Jurkat, Clone E6-1 (cell line): ENCODE data around the gene PREPL.
"Not testable (repeated sequence)": the region's sequence is repeated elsewhere in the genome, so short reads cannot be mapped to it uniquely, and the experiment has no call there.

Experiments used
- DNase-seq: peaks from one replicate; pipeline ENCODE4 v3.0.0-alpha.2; 2011; ENCODE audit warnings: low read depth, low spot score
- H3K4me3 ChIP-seq: 2 replicates; pipeline ENCODE4 v1.5.1; 2011; ENCODE audit warnings: mild to moderate bottlenecking, low read length, control low read depth, moderate library complexity

The PREPL gene

GRCh38 chr2:44303766-44304165 is 57.5 kb downstream of the PREPL start:
- DNase-seq, H3K4me3 ChIP-seq: not testable (repeated sequence)

DNA sequence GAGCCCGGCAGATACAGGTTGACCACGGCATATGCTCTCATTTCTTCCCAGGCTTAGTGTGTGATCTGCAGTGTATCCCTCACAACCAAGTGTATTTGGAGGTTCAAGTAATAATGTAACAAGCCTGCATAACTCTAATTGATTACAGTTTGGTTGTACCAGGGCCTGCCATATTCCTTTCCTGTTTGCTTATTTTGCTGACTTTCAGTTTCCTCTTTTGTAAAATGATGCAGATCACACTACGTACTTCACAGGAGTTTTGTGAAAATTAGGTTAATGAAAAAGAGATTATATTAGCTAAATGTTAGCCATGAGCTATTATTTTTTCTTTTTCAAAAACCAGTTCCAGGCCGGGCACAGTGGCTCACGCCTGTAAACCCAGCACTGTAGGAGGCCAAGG is 60.2 kb downstream of the PREPL start:
- no peak for DNase-seq
- no peak overlapping the region for H3K4me3 ChIP-seq

GRCh38 chr2:44299635-44300034 is 61.7 kb downstream of the PREPL start:
- H3K4me3 ChIP-seq = no peak overlapping the region
- no peak for DNase-seq

GRCh38 chr2:44297431-44297830 is 63.9 kb downstream of the PREPL start:
- no peak overlapping the region for H3K4me3 ChIP-seq
- DNase-seq = no peak

DNA sequence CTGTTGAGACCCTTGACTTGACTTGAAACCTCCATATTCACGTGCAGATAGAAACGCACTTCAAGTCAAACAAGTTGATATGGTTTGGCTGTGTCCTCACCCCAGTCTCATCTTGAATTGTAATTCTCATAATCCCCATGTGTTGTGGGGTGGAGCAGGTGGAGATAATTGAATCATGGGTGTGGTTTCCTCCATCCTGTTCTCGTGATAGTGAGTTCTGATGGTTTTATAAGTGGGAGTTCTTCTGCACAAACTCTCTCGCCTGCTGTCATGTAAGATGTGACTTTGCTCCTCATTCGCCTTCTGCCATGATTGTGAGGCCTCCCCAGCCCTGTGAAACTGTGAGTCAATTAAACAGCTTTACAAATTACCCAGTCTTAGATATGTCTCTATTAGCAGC is 64.6 kb downstream of the PREPL start:
- no peak overlapping the region for H3K4me3 ChIP-seq
- DNase-seq = peak; percentile 8

DNA sequence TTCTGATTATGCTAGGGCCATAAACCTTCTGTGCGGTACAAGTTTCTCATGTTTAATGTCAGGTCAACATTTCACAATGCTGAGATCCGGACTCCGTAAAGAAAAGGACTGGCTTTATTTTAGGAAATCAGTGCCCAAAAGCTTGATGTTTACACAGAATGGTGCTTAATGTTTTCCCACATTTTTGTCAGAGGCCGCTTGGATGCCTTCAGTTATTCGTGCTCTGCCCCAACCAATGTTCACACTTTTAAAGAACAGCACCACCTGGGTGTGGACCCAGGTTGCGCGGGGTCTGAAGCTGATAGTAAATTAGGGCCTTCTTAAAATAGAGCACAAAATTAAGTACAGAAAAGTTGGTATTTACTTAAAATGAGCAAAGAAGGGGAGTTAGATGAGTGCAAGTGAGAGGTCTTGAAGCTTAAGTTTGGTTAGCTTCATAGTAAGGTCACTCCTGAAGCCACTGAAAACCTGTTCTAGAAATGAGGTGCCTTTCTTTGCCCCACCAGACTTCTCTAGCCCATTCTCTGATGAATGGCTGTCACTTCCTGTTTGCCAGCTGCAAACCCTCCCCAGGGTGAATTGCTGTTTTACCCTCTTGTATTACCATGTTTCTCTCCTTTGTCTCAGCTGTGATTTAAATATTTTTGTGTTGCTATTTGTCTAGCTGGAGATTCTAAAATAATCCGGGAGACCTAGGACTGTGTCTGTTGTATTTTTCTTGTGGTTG is 65.5 kb downstream of the PREPL start:
- no peak for DNase-seq
- H3K4me3 ChIP-seq = no peak overlapping the region

GRCh38 chr2:44295113-44295512 is 66.2 kb downstream of the PREPL start:
- no peak overlapping the region for H3K4me3 ChIP-seq
- DNase-seq = no peak

DNA sequence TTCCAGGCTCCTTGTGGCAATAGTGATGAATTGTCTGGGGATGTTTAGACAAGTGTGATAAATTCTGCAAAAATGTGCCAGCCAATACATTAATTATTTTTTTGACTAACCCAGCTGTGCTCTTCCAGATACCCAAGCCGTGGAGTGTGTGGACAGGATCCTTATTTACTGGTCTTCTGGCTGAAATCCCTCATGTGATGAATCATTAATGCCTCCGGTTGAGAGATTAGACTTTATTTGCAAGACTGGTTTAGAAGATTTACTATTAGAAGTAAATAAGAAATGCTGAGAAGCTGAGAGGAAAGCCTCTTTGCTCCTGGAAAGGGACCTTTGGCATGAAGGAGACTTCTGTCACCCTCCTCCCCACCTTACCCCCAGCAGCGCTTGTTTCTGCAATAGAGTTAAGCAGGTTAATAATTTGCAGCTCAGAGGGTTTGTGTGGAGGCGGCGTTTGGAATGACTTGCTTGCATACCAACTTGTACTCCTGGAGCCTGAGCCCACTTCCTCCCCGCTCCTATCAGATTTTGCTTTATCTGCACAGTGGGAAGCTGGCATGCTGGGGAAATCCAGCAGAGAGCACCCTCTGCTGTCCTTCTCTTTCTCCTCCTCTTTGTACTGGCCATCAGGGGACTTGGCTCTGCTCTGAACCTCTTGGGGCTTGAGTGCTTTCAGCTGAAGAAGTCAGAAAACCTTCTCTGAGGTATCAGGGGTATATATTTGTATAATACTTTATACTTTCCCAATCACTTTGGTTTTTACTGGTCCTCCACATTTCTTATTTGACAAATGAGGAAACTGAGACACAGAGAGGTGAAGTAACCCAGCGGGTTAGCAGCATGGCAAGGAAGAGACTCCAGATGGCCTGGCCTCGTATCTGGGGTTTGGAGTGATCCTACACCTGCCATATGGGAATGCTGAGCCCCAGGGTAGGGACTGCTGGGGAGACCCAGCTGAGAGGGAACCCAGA is 69.7 kb downstream of the PREPL start:
- DNase-seq = no peak
- no peak overlapping the region for H3K4me3 ChIP-seq

- no peak for DNase-seq
- H3K4me3 ChIP-seq = no peak overlapping the region
Measured at GRCh38 chr2:44290261-44290660, 71.0 kb downstream of the PREPL start.

DNA sequence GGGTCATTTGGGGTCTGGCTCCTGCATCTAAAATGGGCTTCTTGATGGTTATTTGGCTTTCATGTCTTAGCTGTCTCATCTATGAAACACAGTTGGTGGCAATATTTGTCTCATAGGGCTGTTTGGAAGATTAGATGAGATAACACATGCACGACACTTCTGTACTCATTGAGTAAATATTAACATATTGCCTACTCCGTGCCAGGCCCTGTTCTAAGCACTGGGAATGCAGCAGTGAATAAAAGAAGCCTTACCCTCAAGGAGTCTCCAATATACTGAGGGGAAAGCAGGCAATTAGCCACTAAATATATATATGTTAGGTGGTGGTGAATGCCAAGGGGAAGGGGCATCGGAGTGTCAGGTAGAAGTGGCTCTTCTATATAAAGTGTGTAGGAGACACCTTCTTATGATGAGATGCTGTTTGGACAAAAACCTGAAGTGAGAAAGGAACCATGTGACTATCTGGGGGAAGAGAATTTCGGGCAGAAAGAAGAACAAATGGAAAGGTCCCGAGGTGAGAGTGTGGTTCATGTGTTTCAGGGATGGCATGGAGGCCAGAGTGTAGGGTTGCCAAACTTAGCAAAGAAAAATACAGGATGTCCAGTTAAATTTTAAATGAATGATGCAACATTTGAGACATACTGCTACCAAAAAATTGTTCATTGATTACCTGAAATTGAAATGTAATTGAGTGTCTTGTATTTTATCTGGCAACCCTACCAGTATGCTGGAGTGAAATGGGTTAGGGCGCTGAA is 74.2 kb downstream of the PREPL start:
- no peak overlapping the region for H3K4me3 ChIP-seq
- no peak for DNase-seq

DNA sequence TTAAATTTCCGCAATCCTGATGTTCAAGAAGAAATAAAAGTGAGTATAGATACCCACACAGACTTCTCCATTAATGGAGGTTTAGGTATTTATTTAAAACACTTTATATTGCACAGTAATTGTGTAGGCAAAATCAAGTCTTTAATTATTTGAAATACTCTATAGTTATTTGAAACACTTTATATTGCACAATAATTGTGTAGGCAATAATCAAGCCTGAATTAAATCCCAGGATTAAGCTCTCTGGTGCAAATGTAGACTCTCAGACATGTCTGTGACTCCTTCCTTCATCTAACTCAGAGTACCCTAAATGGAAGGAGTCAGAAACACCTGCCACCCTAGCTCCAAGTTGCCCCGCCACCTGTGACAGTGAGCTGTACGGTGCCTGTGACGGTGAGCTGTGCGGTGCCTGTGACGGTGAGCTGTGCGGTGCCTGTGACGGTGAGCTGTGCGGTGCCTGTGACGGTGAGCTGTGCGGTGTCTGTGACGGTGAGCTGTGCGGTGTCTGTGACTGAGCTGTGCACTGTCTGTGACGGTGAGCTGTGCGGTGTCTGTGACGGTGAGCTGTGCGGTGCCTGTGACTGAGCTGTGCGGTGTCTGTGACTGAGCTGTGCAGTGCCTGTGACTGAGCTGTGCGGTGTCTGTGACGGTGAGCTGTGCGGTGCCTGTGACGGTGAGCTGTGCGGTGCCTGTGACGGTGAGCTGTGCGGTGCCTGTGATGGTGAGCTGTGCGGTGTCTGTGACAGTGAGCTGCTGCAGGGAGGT is 75.0 kb downstream of the PREPL start:
- DNase-seq = no peak
- no peak overlapping the region for H3K4me3 ChIP-seq

GRCh38 chr2:44285174-44285573 is 76.1 kb downstream of the PREPL start:
- no peak for DNase-seq
- no peak overlapping the region for H3K4me3 ChIP-seq

GRCh38 chr2:44283116-44283666 is 78.1 kb downstream of the PREPL start:
- DNase-seq = no peak
- H3K4me3 ChIP-seq = no peak overlapping the region

- DNase-seq = no peak
- no peak overlapping the region for H3K4me3 ChIP-seq
Measured at GRCh38 chr2:44280869-44281268, 80.4 kb downstream of the PREPL start.

DNA sequence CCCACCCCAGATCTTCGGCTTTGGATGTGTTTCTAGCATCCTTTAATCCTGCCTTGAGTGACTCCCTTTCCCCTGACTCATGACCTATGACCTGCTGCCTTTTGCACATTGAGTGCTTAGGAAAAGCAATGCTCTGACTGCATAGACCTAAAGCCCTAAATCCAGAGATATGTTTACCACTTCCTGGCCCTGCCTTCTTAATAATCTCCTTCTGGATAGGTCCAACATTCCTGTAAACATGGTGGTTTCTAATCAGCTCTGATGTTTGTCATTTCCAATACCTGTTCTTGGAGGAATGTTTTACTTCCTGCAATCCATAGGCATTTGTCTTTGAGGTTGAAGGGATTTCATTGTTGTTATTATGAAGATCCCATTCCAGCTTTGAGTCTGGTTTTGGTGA is 83.8 kb downstream of the PREPL start:
- H3K4me3 ChIP-seq = no peak overlapping the region

GRCh38 chr2:44275927-44276303 is 85.4 kb downstream of the PREPL start:
- no peak for DNase-seq
- H3K4me3 ChIP-seq = no peak overlapping the region

More for the DNA sequence above, 83.8 kb downstream of the PREPL start:
- DNase-seq = no peak

DNA sequence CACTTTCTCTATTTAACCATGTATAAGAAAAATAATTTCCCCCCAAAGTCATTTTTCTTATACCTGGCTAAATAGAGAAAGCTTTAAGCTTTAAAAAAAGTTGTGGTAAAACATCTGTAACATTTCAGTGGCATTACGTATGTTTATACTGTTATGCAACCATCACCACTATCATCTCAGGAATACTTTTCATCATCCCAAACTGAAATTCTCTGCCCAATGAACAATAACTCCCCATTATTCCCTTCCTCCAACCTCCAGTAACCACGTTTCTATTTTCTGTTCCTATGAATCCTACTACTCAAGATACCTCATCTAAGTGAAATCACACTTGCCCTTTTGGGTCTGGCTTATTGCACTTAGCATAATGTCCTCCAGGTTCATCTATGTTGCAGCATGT is 87.7 kb downstream of the PREPL start:
- DNase-seq = no peak
- H3K4me3 ChIP-seq = no peak overlapping the region

DNA sequence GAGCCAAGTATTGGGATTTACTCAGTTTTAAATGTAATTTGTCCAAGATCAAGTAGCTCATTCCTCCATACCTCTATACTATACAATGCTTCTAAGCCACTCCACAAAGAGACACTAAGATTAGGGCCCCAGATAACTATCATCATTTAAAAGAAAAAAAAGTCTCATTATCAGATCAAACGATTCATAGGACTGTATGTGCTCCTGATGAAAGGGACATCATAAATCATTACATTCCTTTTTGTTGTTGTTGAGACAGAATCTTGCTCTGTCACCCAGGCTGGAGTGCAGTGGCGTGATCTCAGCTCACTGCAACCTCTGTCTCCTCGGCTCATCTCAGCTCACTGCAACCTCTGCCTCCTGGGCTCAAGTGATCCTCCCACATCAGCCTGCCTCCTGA is 88.2 kb downstream of the PREPL start:
- DNase-seq = no peak
- H3K4me3 ChIP-seq = no peak overlapping the region

- DNase-seq = no peak
- no peak overlapping the region for H3K4me3 ChIP-seq
Measured at GRCh38 chr2:44271296-44271695, 90.0 kb downstream of the PREPL start.
